Activated CD4-positive, alpha-beta memory T cell treated with anti-CD3 and anti-CD28 coated beads, Interleukin-2, amount 10 ng/mL, durations not matched to agents 7 days and 5 days (primary cell): ENCODE results near the gene KCNQ4. TPM values are rescaled to one million over a fixed set of nuclear protein-coding genes. Genes with fewer than 3 reads are reported as not detected.

Experiments
- CTCF ChIA-PET: fragments of 350-600 bp; sonication (Branson Sonifier 250); formaldehyde crosslinking; loops from one replicate; lab custom pipeline; 2021; ENCODE audit warnings: antibody characterized with exemption, inconsistent platforms; lab: Charles Lee
- POLR2A ChIA-PET: fragments of 350-600 bp; sonication (Branson Sonifier 250); formaldehyde crosslinking; loops from one replicate; lab custom pipeline; 2021; ENCODE audit warnings: antibody characterized with exemption; lab: Charles Lee
- DNase-seq: peaks from one replicate; pipeline ENCODE4 v3.0.0-alpha.2; 2020
- H3K27ac Mint-ChIP-seq: one replicate; pipeline ENCODE4 v1.8.0; 2021; ENCODE audit warnings: mild to moderate bottlenecking, mixed read lengths
- H3K27me3 Mint-ChIP-seq: one replicate; pipeline ENCODE4 v1.8.0; 2021; ENCODE audit warnings: mixed read lengths
- H3K36me3 Mint-ChIP-seq: one replicate; pipeline ENCODE4 v1.8.0; 2021; ENCODE audit warnings: low read depth, mixed read lengths
- H3K4me1 Mint-ChIP-seq: one replicate; pipeline ENCODE4 v1.8.0; 2021; ENCODE audit warnings: mixed read lengths
- H3K4me3 Mint-ChIP-seq: one replicate; pipeline ENCODE4 v1.8.0; 2021; ENCODE audit warnings: mild to moderate bottlenecking, mixed read lengths
- H3K9me3 Mint-ChIP-seq: one replicate; pipeline ENCODE4 v1.8.0; 2021; ENCODE audit warnings: mixed read lengths
- total RNA-seq, 2 experiments: library from RNA; stranded (reverse); gene quantifications; one replicate each; pipeline ENCODE4 v1.2.3, GENCODE V29; 2021

The KCNQ4 gene
- total RNA-seq, 2 experiments from 2014 or later: 0.45 to 0.60 TPM

DNA sequence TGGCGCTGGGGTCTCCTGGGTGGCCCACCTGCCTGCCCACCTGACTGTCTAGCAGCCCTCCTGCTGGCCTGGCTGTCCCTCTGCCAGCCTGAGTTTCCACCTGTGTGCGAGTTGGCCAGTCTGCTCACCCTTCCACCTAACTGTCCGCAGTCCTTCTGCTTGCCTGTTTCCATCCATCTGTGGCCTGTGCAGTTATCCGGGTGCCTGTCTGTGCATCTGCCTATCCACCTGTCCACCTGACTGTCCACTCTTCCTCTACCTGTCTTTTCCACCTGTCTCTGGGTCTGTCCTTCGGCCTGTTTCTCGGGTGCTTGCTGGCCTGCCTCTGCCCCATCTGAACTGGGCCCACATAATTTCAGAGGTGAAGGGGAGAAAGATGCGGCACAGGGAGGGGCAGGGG, 1.9 kb downstream of the KCNQ4 start:
- ChIA-PET CTCF (no interaction called here), POLR2A (no interaction called here)
- H3K4me1 Mint-ChIP-seq: peaks cover 8% of the 10 kb centered on the region
- peaks cover 37% of the 10 kb centered on the region for H3K27me3 Mint-ChIP-seq
- no peak for DNase-seq
- H3K27ac Mint-ChIP-seq: no peak overlapping the region
- H3K9me3 Mint-ChIP-seq: no peaks in the 10 kb centered on the region
- peaks cover 3% of the 10 kb centered on the region for H3K36me3 Mint-ChIP-seq
- no peak overlapping the region for H3K4me3 Mint-ChIP-seq

DNA sequence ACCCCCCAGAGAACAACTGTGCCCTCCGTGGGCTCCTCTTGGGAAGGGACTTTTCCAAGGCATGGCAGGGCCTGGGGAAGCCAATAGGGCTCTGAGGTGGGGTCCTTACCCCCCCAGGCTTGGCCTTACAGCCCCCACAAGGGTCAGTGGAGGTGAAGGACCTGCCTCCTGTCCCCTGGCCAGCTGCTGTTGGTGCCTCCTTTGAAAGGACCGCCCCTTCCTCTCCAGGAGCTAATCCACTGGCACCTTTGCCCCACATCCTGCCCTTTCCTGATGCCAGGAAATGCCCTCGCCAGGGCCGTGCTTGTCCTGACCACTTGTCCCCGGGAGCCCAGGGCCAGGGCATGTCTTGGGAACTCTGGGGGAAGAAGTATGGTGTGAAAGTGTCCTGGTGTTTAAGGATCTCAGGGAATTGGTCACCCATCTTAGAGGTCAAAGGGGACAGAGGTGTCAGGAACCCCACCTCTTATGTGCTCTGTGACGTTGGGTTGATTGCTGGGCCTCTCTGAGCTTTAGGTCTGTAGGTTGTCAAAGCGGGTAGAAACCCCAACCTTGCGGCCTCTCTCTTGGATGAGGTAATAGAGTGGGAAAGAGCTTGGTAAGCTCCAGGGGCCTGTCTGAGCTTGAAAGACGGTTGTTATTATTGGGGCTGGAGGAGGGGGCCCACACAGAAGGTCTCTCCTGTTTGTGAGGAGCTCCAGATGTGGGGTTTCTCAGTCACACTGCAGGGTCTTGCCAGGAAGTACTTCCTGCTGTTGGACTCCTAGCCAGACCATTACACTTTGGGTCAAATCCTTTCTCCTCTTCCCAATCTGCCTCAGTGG, 2.8 kb downstream of the KCNQ4 start:
- Mint-ChIP-seq H3K4me3 (no peak overlapping the region), H3K4me1 (peaks cover 8% of the 10 kb centered on the region), H3K36me3 (peaks cover 3% of the 10 kb centered on the region), H3K27me3 (peaks cover 34% of the 10 kb centered on the region), H3K9me3 (no peaks in the 10 kb centered on the region), H3K27ac (no peak overlapping the region)
- POLR2A ChIA-PET: interaction anchor here (1.1 kb wide), 1 partner anchor 17 kb away, joined by 3 read pairs; no protein-coding TSS in a partner anchor
- DNase-seq: no peak
- CTCF ChIA-PET: interaction anchor here (1.1 kb wide), 1 partner anchor 10 kb away, joined by 3 read pairs; no protein-coding TSS in a partner anchor

DNA sequence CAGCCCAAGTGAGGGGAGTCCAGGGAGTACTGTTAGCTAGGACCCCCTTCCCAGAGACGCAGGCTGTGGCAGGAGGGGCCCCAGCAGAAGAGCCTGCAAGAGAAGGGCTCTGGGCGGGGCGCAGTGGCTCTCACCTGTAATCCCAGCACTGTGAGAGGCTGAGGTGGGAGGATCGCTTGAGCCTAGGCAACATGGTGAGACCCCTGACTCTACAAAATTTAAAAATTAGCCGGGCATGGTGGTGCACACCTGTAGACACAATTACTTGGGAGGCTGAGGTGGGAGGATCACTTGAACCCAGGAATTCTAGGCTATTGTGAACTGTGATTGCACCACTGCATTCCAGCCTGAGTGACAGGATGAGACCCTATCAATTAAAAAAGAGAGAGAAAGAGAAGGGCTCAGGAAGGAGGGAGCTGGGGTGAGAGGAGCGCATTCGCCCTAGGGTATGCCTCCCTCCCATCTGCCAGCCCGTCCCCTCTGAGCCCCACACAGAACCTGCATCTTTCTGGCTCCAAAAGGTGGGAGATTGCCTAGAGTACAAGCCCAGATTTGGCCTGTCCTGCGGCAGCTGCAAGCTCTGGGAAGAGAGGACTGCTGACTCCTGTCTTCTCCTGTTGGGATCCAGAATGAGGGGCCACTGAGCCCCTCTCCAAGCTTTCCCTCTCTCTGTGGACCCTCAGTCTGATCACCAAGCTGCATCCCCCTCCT, 3.6 kb downstream of the KCNQ4 start:
- H3K36me3 Mint-ChIP-seq: peaks cover 3% of the 10 kb centered on the region
- CTCF ChIA-PET: no interaction called here
- H3K4me1 Mint-ChIP-seq: peaks cover 8% of the 10 kb centered on the region
- peaks cover 27% of the 10 kb centered on the region for H3K27me3 Mint-ChIP-seq
- no peak for DNase-seq
- POLR2A ChIA-PET: interaction anchor here (1.1 kb wide), 2 partner anchors 16 to 96 kb away, joined by 3 read pairs; partner anchors contain the start of gene NFYC
- no peaks in the 10 kb centered on the region for H3K9me3 Mint-ChIP-seq
- no peak overlapping the region for H3K4me3 Mint-ChIP-seq
- H3K27ac Mint-ChIP-seq: no peak overlapping the region

DNA sequence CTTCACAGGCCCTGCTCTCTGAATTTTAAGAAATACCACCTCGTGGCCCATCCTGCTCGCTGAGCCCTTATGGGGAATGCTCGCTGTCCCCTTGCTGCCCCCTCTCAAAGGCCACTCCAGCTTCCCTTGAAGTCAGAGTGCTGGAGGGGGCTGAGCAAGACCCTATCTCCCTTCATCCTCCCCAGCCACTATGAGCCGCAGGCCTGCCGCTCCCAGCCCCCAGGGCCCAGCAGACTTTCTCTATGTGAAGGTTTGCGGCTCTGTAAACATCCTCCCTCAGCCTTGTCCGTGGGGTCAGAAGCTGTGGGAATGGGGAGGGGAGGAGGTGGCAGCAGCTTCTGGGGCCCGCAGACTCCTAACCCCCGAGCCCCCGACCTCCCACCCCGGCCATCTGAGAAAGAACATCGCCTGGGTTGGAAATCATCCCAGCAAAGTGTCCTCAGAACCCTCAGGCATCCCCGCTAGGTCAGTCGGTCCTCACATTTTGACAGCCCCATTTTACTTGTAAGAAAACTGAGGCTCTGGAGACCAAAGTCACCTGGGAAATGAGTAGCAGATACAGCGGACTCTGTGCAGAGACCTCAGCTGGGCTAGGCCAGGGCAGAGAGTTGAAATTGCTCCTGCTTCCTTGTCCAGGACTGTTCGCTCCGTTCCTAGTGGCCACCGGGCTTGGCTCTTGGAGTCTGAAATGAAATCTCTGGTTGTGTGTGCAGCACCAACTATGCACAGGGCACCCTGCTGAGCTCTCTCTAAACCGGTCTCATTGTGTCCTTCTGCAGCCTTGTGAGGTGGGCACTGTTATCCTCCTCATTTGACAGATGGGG, 4.4 kb downstream of the KCNQ4 start:
- H3K4me3 Mint-ChIP-seq: no peak overlapping the region
- CTCF ChIA-PET: interaction anchor here (1.1 kb wide), 1 partner anchor 10 kb away, joined by 4 read pairs; no protein-coding TSS in a partner anchor
- no peak for DNase-seq
- H3K36me3 Mint-ChIP-seq: peaks cover 3% of the 10 kb centered on the region
- H3K27ac Mint-ChIP-seq: no peak overlapping the region
- POLR2A ChIA-PET: interaction anchor here (1.1 kb wide), 2 partner anchors 15 to 97 kb away, joined by 3 read pairs; partner anchors contain the start of gene NFYC
- H3K27me3 Mint-ChIP-seq: peaks cover 23% of the 10 kb centered on the region
- H3K9me3 Mint-ChIP-seq: no peaks in the 10 kb centered on the region
- peaks cover 7% of the 10 kb centered on the region for H3K4me1 Mint-ChIP-seq

DNA sequence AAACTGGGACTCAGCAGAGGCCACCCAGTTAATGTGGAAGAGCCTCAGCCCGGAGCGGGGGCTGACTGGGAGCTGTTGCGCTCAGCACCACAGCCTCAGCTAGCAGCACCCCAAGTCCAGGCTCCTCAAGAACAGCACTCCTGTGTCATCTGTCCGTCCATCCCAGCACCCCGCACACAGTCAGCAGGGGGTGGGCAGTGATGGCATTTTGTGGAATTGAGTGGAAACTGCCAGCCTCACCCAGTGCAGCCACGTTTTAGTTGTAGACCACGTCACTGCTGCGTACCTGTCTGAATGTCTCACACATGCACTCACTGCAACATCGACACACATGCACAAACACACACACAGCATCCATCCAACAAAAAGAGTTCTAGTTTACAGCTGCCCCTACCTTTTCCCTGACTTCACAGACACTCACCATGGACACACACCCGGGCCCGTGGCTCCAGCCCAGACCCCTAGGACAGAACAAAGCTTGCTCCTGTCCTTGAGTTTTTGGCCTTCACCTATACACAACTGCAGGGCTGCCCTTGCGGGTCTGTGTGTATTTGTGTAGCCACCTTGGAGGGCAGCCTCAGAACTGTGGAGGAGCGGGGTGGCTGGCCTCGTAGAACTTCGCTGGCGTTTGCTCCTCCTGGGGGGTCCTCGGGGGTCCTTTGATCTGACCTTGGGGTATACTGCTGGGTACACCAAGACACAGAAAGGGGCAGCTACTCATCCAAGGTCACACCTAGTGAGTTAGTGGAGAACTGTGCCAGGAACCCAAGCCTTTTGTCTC, 5.2 kb downstream of the KCNQ4 start:
- DNase-seq: no peak
- CTCF ChIA-PET: interaction anchor here (1.1 kb wide), 1 partner anchor 9 kb away, joined by 4 read pairs; no protein-coding TSS in a partner anchor
- no peaks in the 10 kb centered on the region for H3K9me3 Mint-ChIP-seq
- no peak overlapping the region for H3K27ac Mint-ChIP-seq
- H3K27me3 Mint-ChIP-seq: peaks cover 22% of the 10 kb centered on the region
- POLR2A ChIA-PET: no interaction called here
- no peak overlapping the region for H3K4me3 Mint-ChIP-seq
- H3K36me3 Mint-ChIP-seq: no peaks in the 10 kb centered on the region
- H3K4me1 Mint-ChIP-seq: peaks cover 3% of the 10 kb centered on the region

DNA sequence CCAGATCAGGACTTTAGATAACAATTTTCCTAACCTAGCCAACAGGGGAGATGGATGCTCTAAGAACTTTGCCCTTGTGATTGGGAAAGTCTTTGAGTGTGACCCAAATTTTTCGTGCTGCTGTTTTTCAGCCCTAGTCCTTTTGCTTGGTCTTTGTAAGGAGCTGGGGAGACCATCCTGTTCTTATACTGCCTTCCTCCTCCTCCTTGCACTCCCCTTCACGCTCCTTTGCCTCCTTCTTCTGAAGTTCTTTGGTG, 5.7 kb downstream of the KCNQ4 start:
- no peaks in the 10 kb centered on the region for H3K9me3 Mint-ChIP-seq
- ChIA-PET CTCF (interaction anchor here (1.1 kb wide), 1 partner anchor 9 kb away, joined by 4 read pairs; no protein-coding TSS in a partner anchor), POLR2A (no interaction called here)
- H3K27me3 Mint-ChIP-seq: peaks cover 22% of the 10 kb centered on the region
- DNase-seq: no peak
- no peaks in the 10 kb centered on the region for H3K36me3 Mint-ChIP-seq
- no peak overlapping the region for H3K4me3 Mint-ChIP-seq
- no peak overlapping the region for H3K27ac Mint-ChIP-seq
- H3K4me1 Mint-ChIP-seq: peaks cover 3% of the 10 kb centered on the region

DNA sequence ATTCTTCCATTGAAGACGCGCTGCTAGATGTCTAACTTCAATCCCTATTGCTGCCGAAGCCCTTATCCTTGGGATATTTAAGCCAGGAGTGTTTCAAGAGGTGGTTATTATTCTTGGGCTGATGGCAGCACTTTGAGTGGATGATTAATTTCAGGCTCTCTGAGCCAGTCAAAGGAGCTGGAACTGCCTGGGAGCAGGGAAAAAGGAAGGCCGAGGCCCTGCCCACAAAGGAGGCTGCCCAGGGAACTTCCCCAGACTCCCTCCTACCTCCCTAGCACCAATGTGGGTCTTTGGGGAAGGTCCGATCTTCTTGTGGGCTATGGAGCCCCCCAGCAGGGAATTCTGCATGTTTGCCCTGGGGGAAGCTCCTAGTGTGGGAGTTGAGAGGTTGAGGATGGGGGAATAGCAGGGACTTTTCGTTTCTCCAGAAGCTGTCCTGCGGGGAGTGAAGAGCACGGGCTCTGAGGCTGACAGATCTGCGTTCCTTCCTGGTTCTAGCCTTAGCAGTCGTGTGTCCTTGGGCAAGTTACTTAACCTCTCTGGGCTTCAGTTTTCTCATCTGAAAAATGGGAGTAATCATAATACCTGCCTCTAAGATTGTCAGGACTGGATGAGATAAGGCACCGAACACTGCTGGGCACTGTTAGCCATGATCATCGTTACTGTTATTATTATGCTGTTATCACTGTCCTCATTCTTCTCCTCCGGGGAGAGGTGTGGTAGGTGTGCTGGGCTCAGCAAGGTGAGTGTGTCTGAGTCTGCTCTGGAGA, 6.3 kb downstream of the KCNQ4 start:
- no peak for DNase-seq
- Mint-ChIP-seq H3K27ac (no peak overlapping the region), H3K9me3 (no peaks in the 10 kb centered on the region), H3K4me3 (no peak overlapping the region), H3K36me3 (no peaks in the 10 kb centered on the region), H3K4me1 (no peaks in the 10 kb centered on the region), H3K27me3 (peaks cover 17% of the 10 kb centered on the region)
- ChIA-PET POLR2A (interaction anchor here (1.1 kb wide), 1 partner anchor 50 kb away, joined by 3 read pairs; no protein-coding TSS in a partner anchor), CTCF (interaction anchor here (1.1 to 1.3 kb wide), 2 partner anchors 17 to 60 kb away, joined by 4 read pairs; no protein-coding TSS in a partner anchor)

DNA sequence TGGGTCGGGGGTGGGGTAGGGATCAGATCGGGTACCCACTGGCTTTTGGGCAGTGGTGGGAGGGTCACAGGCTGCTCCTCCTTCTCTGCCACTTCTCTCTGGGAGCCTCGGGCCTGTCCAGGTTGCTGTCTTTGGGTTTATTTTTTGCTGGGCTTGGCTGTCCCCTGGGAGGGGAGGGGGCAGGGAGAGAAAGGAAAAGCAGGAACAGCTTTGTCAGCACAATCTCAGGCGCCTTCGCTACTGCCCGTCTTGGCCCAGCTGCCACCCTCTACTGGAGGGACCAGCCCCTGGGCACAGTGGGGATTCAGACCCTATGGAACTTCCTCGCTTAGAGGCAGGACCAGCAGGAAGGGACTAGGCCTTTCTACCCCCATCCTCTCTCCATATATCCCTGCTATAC, 8.4 kb downstream of the KCNQ4 start:
- H3K36me3 Mint-ChIP-seq: no peaks in the 10 kb centered on the region
- H3K4me1 Mint-ChIP-seq: peaks cover 15% of the 10 kb centered on the region
- POLR2A ChIA-PET: no interaction called here
- H3K27ac Mint-ChIP-seq: no peak overlapping the region
- no peak overlapping the region for H3K4me3 Mint-ChIP-seq
- H3K9me3 Mint-ChIP-seq: no peaks in the 10 kb centered on the region
- DNase-seq: no peak
- peaks cover 4% of the 10 kb centered on the region for H3K27me3 Mint-ChIP-seq
- CTCF ChIA-PET: no interaction called here

DNA sequence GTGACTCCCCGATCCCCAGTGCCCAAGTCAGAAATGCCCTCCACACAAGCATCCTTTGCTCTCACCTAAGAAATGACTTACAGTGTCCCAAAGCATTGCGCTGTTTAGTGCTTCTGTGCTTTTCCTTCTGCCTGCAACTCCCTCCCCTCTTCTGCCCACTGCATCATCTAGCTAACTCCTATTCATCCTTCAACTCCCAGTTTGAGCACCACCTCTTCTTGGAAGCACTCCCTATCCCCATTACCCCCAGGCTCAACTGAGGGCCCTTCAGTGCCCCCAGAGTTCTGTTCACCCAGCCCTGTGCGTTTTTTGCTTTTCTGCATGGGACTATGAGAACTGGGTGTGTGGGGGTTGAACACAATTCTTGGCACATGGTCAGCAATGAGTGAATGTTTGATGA, 10.0 kb downstream of the KCNQ4 start:
- Mint-ChIP-seq H3K9me3 (no peaks in the 10 kb centered on the region), H3K27ac (no peak overlapping the region), H3K4me3 (no peak overlapping the region), H3K27me3 (peaks cover 4% of the 10 kb centered on the region), H3K36me3 (no peaks in the 10 kb centered on the region), H3K4me1 (peaks cover 23% of the 10 kb centered on the region)
- ChIA-PET POLR2A (no interaction called here), CTCF (interaction anchor here (1.4 kb wide), 1 partner anchor 19 kb away, joined by 4 read pairs; no protein-coding TSS in a partner anchor)
- DNase-seq: no peak

DNA sequence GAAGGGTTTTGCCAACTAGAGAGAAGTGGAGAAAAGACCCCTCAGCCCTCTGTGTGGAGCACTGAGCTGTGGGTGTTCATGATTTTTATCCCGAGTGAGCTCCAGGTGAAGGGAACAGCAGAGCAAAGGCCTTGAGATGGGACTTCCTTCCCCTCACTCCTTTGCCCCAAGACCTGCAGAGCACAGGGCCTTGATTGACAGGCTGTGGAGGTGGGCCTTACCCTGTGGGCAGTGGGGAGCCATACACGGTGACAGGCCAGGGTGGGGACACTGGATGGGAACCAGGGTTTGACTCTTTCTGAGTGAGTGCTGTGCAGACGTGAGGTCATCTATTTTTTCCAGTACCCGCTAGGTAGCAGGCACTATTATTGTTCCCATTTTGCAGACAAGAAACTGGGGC, 10.5 kb downstream of the KCNQ4 start:
- CTCF ChIA-PET: interaction anchor here (1.4 to 1.8 kb wide), 2 partner anchors 19 to 55 kb away, joined by 4 read pairs; no protein-coding TSS in a partner anchor
- no peak overlapping the region for H3K27ac Mint-ChIP-seq
- POLR2A ChIA-PET: no interaction called here

DNA sequence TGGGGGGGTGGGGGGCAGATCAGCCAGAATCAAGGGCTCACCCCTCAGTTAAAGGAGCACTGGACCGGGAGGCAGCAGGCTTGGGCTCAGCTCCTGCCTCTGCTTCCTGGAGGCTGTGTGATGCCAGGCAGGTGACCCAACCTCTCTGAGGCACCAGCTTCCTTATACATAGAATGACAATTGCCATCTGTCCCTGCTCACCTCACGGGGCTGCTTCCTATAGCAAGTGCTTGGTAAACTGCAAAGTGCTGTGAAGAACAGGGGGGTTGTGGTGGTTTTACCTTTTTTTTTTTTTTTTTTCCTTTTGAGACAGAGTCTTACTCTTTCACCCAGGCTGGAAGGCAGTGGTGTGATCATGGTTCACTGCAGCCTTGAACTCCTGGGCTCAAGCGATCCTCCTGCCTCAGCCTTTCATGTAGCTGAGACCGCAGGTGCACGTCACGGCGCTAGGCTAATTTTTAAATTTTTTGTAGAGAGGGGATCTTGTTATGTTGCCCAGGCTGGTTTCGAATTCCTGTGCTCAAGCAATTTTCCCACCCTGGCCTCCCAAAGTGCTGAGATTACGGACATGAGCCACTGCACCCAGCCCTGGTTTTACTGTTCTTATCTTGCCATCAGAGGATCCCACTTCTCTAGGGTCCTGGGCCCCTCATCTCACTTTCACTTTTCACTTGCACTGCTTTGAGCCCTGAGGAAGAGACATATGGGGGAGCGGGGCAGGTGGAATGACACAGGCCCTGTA, 11.6 kb downstream of the KCNQ4 start:
- POLR2A ChIA-PET: interaction anchor here (1.1 to 1.6 kb wide), 2 partner anchors 104 to 184 kb away, joined by 4 to 6 read pairs; partner anchors contain the start of genes CTPS1 and NFYC
- H3K27me3 Mint-ChIP-seq: peaks cover 4% of the 10 kb centered on the region
- no peak for DNase-seq
- H3K36me3 Mint-ChIP-seq: no peaks in the 10 kb centered on the region
- H3K4me3 Mint-ChIP-seq: no peak overlapping the region
- no peak overlapping the region for H3K27ac Mint-ChIP-seq
- peaks cover 23% of the 10 kb centered on the region for H3K4me1 Mint-ChIP-seq
- CTCF ChIA-PET: interaction anchor here (0.7 to 3.7 kb wide), 6 partner anchors 10 to 154 kb away, joined by 3 to 23 read pairs (median 4); no protein-coding TSS in a partner anchor
- no peaks in the 10 kb centered on the region for H3K9me3 Mint-ChIP-seq

More for the DNA sequence above, 10.5 kb downstream of the KCNQ4 start:
- Mint-ChIP-seq H3K4me3 (no peak overlapping the region), H3K27me3 (peaks cover 4% of the 10 kb centered on the region), H3K36me3 (no peaks in the 10 kb centered on the region), H3K4me1 (peaks cover 23% of the 10 kb centered on the region), H3K9me3 (no peaks in the 10 kb centered on the region)
- no peak for DNase-seq
